ENCODE measurements around the gene DCAF6. TPM values are rescaled to one million over a fixed set of nuclear protein-coding genes. Genes with fewer than 3 reads are reported as not detected.

The DCAF6 gene
- total and polyA plus RNA-seq, 7 donors = 33.6 to 102 (median 79.6) TPM

- Histone ChIP-seq H3K27ac (no peak overlapping the region), H3K4me3 (no peak overlapping the region), H3K9me3 (no peaks in the 10 kb centered on the region), H3K36me3 (peaks cover 0 to 8% (median 6%) of the 10 kb centered on the region in 4 donors), H3K4me1 (peaks cover 0 to 50% (median 24%) of the 10 kb centered on the region in 4 donors), H3K27me3 (no peaks in the 10 kb centered on the region)
- no peak for DNase-seq
- WGBS, 2 donors = 17 to 72% methylated on average over 2 of the region's 2 CpGs
- no peak for TF ChIP-seq CTCF (IDR thresholded peaks at IDR 0.05)
- no peak for TF ChIP-seq POLR2AphosphoS5 (IDR thresholded peaks at IDR 0.05)
- no peak for TF ChIP-seq EP300 (IDR thresholded peaks at IDR 0.05)
- TF ChIP-seq POLR2A (IDR thresholded peaks at IDR 0.05) = no peak
- intact Hi-C loops (cut with DNase I) = no loop called here
Observed at GRCh38 chr1:167947733-167948132, 11.2 kb downstream of the DCAF6 start.

DNA sequence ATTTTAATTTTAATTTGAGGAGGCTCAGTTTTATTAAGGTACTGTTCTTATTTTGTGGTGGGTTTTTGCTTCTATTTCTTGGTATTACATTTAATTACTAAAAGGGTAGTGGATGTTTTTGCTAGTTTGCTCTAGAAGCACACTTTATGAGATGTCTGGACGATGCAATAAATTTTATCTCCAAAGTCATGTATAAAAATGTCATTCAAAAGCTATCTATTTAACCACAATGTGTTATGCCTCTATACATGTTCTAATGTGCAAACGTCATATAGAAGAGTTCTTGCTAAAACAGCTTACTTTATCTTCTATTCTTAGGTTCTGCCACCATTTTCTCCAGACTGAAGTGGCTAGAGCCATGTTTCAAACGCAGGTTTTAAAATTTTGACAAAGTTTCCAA, 13.3 kb downstream of the DCAF6 start:
- no peak overlapping the region for H3K27ac ChIP-seq
- no peaks in the 10 kb centered on the region for H3K27me3 ChIP-seq
- intact Hi-C loops (cut with DNase I) = no loop called here
- no peak overlapping the region for H3K4me3 ChIP-seq
- H3K9me3 ChIP-seq = no peaks in the 10 kb centered on the region
- peaks cover 0 to 28% (median 13%) of the 10 kb centered on the region in 4 donors for H3K36me3 ChIP-seq
- no peak for DNase-seq
- H3K4me1 ChIP-seq = peaks cover 0 to 43% (median 21%) of the 10 kb centered on the region in 4 donors
- WGBS, 2 donors = 46 to 78% methylated on average over 3 of the region's 3 CpGs
- TF ChIP-seq POLR2AphosphoS5 (IDR thresholded peaks at IDR 0.05) (no peak), CTCF (IDR thresholded peaks at IDR 0.05) (no peak), POLR2A (IDR thresholded peaks at IDR 0.05) (no peak), EP300 (IDR thresholded peaks at IDR 0.05) (no peak)

- no peaks in the 10 kb centered on the region for H3K27me3 ChIP-seq
- H3K9me3 ChIP-seq = no peaks in the 10 kb centered on the region
- H3K27ac ChIP-seq = no peak overlapping the region
- H3K4me3 ChIP-seq = no peak overlapping the region
- TF ChIP-seq POLR2A (IDR thresholded peaks at IDR 0.05) (no peak), EP300 (IDR thresholded peaks at IDR 0.05) (no peak), CTCF (IDR thresholded peaks at IDR 0.05) (no peak), POLR2AphosphoS5 (IDR thresholded peaks at IDR 0.05) (no peak)
- H3K4me1 ChIP-seq = peaks cover 0 to 43% (median 21%) of the 10 kb centered on the region in 4 donors
- WGBS, 2 donors = 28 to 54% methylated on average over 1 of the region's 1 CpG
- DNase-seq = no peak
- intact Hi-C loops (cut with DNase I) = no loop called here
- H3K36me3 ChIP-seq = peaks cover 0 to 33% (median 13%) of the 10 kb centered on the region in 4 donors
Observed at GRCh38 chr1:167950569-167950968, 14.1 kb downstream of the DCAF6 start.

GRCh38 chr1:167955915-167956314, 19.4 kb downstream of the DCAF6 start:
- 95 to 99% methylated on average over 2 of the region's 2 CpGs for WGBS, 2 donors
- DNase-seq = no peak
- H3K4me3 ChIP-seq = no peak overlapping the region
- no peaks in the 10 kb centered on the region for H3K9me3 ChIP-seq
- peaks cover 0 to 33% (median 13%) of the 10 kb centered on the region in 4 donors for H3K36me3 ChIP-seq
- H3K4me1 ChIP-seq = peaks cover 0 to 11% (median 3%) of the 10 kb centered on the region in 4 donors
- no peak overlapping the region for H3K27ac ChIP-seq
- intact Hi-C loops (cut with DNase I) = no loop called here
- no peak for TF ChIP-seq POLR2AphosphoS5 (IDR thresholded peaks at IDR 0.05)
- TF ChIP-seq POLR2A (IDR thresholded peaks at IDR 0.05) = no peak
- no peak for TF ChIP-seq CTCF (IDR thresholded peaks at IDR 0.05)
- TF ChIP-seq EP300 (IDR thresholded peaks at IDR 0.05) = no peak
- H3K27me3 ChIP-seq = no peaks in the 10 kb centered on the region

DNA sequence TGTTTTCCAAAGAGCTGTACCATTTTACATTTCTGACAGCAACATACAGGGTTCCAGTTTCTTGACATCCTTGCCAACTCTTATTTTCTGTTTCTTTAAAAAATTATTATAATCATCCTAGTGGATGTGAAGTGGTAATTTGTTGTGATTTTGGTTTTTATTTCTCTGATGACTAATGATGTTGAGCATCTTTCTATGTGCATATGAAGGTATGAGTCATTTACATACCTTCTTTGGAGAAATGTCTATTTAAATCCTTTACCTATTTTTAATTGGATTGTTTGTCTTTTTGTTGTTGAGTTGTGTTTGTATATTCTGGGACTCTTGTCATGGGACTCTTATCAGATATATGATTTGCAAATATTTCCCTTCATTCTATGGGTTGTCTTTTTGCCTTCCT, 21.2 kb downstream of the DCAF6 start:
- DNase-seq = no peak
- H3K27me3 ChIP-seq = no peaks in the 10 kb centered on the region
- intact Hi-C loops (cut with DNase I) = no loop called here
- peaks cover 0 to 5% (median 0%) of the 10 kb centered on the region in 4 donors for H3K4me1 ChIP-seq
- H3K9me3 ChIP-seq = no peaks in the 10 kb centered on the region
- no peak overlapping the region for H3K4me3 ChIP-seq
- H3K27ac ChIP-seq = no peak overlapping the region
- peaks cover 0 to 25% (median 7%) of the 10 kb centered on the region in 4 donors for H3K36me3 ChIP-seq
- no peak for TF ChIP-seq CTCF (IDR thresholded peaks at IDR 0.05)
- no peak for TF ChIP-seq POLR2A (IDR thresholded peaks at IDR 0.05)
- TF ChIP-seq POLR2AphosphoS5 (IDR thresholded peaks at IDR 0.05) = no peak
- no peak for TF ChIP-seq EP300 (IDR thresholded peaks at IDR 0.05)
